Stimulated activated naive CD8-positive, alpha-beta T cell treated with anti-CD3 and anti-CD28 coated beads, Interleukin-15, Interleukin-2, amounts not matched to agents 100 ng/mL and 50 ng/mL, for 24 hours (primary cell): ENCODE data around the gene CPNE1.

Experiments
- H3K27ac Mint-ChIP-seq: one replicate; pipeline ENCODE4 v1.8.0; 2021; ENCODE audit warnings: mild to moderate bottlenecking, mixed read lengths
- H3K27me3 Mint-ChIP-seq: one replicate; pipeline ENCODE4 v1.8.0; 2021; ENCODE audit warnings: mixed read lengths
- H3K36me3 Mint-ChIP-seq: one replicate; pipeline ENCODE4 v1.8.0; 2021; ENCODE audit warnings: low read depth, mixed read lengths
- H3K4me1 Mint-ChIP-seq: one replicate; pipeline ENCODE4 v1.8.0; 2021; ENCODE audit warnings: low read depth, mixed read lengths
- H3K4me3 Mint-ChIP-seq: one replicate; pipeline ENCODE4 v1.8.0; 2021; ENCODE audit warnings: mild to moderate bottlenecking, mixed read lengths
- H3K9me3 Mint-ChIP-seq: one replicate; pipeline ENCODE4 v1.8.0; 2021; ENCODE audit warnings: mixed read lengths

CPNE1 gene

DNA sequence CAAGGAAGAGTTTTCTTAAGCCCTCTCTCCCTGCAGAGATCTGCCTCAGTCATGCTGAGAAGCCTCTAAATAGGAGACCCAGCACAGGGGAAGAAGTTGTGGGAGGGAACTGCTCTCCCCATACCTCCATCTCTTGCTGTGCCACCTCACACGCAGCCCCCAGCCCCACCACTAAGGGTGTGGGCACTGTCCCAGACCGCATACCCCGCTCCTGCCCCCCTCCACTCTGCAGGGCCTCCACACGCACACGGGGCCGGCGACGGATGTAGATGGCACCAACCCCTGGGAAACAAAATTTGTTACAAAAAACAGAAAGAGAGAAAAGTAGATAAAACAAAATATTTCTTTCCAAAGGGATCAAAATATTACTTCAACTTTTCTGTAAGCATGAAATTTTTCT lies 10.2 kb upstream of the CPNE1 start:
- H3K36me3 Mint-ChIP-seq: peaks cover 50% of the 10 kb centered on the region
- H3K4me3 Mint-ChIP-seq: no peak overlapping the region

DNA sequence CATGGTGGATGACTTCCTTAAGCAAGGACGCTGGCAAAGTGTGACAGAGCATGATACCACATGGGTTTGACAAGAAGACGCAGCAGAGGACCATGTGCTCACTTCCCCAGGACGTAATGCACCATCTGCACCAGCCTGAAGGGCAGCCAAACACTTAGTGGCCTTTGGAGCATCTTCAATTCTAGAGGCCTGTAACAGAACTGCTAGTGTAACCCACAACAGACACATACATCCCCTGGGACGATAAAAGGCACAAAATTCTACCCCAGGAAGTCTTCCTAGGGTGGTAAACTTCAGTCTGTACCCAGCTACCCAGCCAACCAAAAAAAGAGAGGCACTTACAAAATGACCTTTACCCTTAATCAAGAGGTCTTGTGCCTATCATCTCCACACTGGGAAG lies 9.2 kb upstream of the CPNE1 start:
- no peak overlapping the region for H3K27ac Mint-ChIP-seq
- H3K9me3 Mint-ChIP-seq: no peaks in the 10 kb centered on the region
- no peak overlapping the region for H3K4me3 Mint-ChIP-seq
- no peaks in the 10 kb centered on the region for H3K4me1 Mint-ChIP-seq
- H3K36me3 Mint-ChIP-seq: peaks cover 47% of the 10 kb centered on the region
- no peaks in the 10 kb centered on the region for H3K27me3 Mint-ChIP-seq

More for the DNA sequence above, 10.2 kb upstream of the CPNE1 start:
- Mint-ChIP-seq H3K9me3 (no peaks in the 10 kb centered on the region), H3K27me3 (no peaks in the 10 kb centered on the region), H3K4me1 (no peaks in the 10 kb centered on the region), H3K27ac (no peak overlapping the region)

GRCh38 chr20:35669681-35670080 lies 5.0 kb upstream of the CPNE1 start:
- no peak overlapping the region for H3K27ac Mint-ChIP-seq
- H3K36me3 Mint-ChIP-seq: peaks cover 46% of the 10 kb centered on the region

GRCh38 chr20:35669221-35669620 lies 4.5 kb upstream of the CPNE1 start:
- Mint-ChIP-seq H3K36me3 (peaks cover 47% of the 10 kb centered on the region), H3K4me3 (no peak overlapping the region), H3K27me3 (no peaks in the 10 kb centered on the region)

More at GRCh38 chr20:35669681-35670080, 5.0 kb upstream of the CPNE1 start:
- Mint-ChIP-seq H3K27me3 (no peaks in the 10 kb centered on the region), H3K4me1 (peaks cover 5% of the 10 kb centered on the region), H3K9me3 (no peaks in the 10 kb centered on the region), H3K4me3 (no peak overlapping the region)

GRCh38 chr20:35665949-35666288 lies 1.2 kb upstream of the CPNE1 start:
- peaks cover 32% of the 10 kb centered on the region for H3K4me1 Mint-ChIP-seq
- H3K27ac Mint-ChIP-seq: peak overlapping the region; percentile 41
- H3K36me3 Mint-ChIP-seq: peaks cover 52% of the 10 kb centered on the region
- no peaks in the 10 kb centered on the region for H3K27me3 Mint-ChIP-seq
- H3K4me3 Mint-ChIP-seq: no peak overlapping the region
- H3K9me3 Mint-ChIP-seq: no peaks in the 10 kb centered on the region

More at GRCh38 chr20:35669221-35669620, 4.5 kb upstream of the CPNE1 start:
- peaks cover 5% of the 10 kb centered on the region for H3K4me1 Mint-ChIP-seq
- no peak overlapping the region for H3K27ac Mint-ChIP-seq
- no peaks in the 10 kb centered on the region for H3K9me3 Mint-ChIP-seq

- Mint-ChIP-seq H3K4me3 (peak overlapping the region; percentile 98), H3K4me1 (peaks cover 54% of the 10 kb centered on the region), H3K9me3 (no peaks in the 10 kb centered on the region), H3K27ac (peak overlapping the region; percentile 96), H3K27me3 (no peaks in the 10 kb centered on the region), H3K36me3 (peaks cover 54% of the 10 kb centered on the region)
Observed at GRCh38 chr20:35663516-35664465, 909 bp downstream of the CPNE1 start.

DNA sequence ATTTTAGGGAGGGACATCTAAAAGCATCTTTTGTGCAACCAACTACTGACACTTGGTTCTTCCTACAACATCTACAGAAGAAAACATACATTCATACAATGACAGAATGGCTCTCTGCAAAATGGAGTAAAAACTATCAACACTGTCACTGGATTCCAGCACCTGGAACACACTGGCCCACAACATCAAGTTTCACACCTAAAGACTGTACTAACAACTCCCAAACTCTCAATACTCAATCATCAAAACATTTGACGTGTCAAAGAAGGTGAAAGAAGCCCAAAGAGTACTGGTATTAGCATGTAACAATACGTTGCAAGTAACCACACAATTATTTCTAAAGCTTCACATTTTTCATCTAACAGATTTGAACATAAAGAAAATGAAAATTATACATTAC lies 2.1 kb downstream of the CPNE1 start:
- peaks cover 48% of the 10 kb centered on the region for H3K36me3 Mint-ChIP-seq
- H3K27me3 Mint-ChIP-seq: no peaks in the 10 kb centered on the region
- H3K4me1 Mint-ChIP-seq: peaks cover 65% of the 10 kb centered on the region
- peak overlapping the region; percentile 96 for H3K27ac Mint-ChIP-seq
- H3K4me3 Mint-ChIP-seq: peak overlapping the region; percentile 98
- H3K9me3 Mint-ChIP-seq: no peaks in the 10 kb centered on the region

DNA sequence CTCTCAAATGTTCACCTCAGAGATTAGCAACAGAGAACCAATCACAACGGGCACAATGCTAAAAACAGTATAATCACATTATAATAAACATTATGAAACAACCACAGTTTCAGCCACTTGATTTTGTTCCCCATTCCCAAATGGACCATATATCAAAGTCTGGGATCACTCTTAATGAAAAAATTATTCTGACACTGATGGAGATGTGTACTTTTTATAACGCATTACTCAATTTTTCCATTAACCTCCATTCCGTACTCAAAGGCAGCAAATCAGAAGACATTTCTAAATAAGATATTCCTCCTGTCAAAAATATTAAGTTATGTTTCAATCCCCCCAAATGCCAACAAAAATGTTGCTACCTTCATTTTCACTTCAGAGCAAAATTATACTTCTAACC lies 2.8 kb downstream of the CPNE1 start:
- peak overlapping the region; percentile 96 for H3K27ac Mint-ChIP-seq
- H3K36me3 Mint-ChIP-seq: peaks cover 54% of the 10 kb centered on the region
- peaks cover 71% of the 10 kb centered on the region for H3K4me1 Mint-ChIP-seq
- H3K4me3 Mint-ChIP-seq: peak overlapping the region; percentile 98
- H3K27me3 Mint-ChIP-seq: no peaks in the 10 kb centered on the region
- H3K9me3 Mint-ChIP-seq: no peaks in the 10 kb centered on the region

DNA sequence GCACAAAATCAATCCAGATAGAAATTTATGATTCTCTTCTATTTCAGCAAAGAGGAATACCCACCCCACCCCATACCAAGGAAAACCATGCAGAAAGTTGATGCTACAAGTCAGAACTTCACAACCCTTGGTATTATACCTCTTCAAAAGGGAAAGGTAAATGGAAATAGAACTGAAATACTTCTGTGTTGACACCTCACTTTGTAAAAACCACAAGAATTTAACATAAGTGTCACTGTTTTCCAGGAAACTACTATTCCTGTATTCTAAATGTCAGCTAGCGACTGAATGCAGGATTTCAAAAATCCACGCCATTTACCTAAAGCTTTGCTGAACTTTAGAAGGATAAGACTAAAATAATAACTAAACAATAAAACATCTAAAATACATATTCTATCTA lies 3.6 kb downstream of the CPNE1 start:
- Mint-ChIP-seq H3K27ac (peak overlapping the region; percentile 96), H3K4me1 (peaks cover 79% of the 10 kb centered on the region), H3K4me3 (peak overlapping the region; percentile 98), H3K9me3 (no peaks in the 10 kb centered on the region), H3K36me3 (peaks cover 59% of the 10 kb centered on the region), H3K27me3 (no peaks in the 10 kb centered on the region)

- no peaks in the 10 kb centered on the region for H3K27me3 Mint-ChIP-seq
- H3K27ac Mint-ChIP-seq: peak overlapping the region; percentile 96
- peaks cover 83% of the 10 kb centered on the region for H3K4me1 Mint-ChIP-seq
- H3K9me3 Mint-ChIP-seq: no peaks in the 10 kb centered on the region
- peak overlapping the region; percentile 98 for H3K4me3 Mint-ChIP-seq
- peaks cover 59% of the 10 kb centered on the region for H3K36me3 Mint-ChIP-seq
Observed at GRCh38 chr20:35660122-35660937, 4.4 kb downstream of the CPNE1 start.

DNA sequence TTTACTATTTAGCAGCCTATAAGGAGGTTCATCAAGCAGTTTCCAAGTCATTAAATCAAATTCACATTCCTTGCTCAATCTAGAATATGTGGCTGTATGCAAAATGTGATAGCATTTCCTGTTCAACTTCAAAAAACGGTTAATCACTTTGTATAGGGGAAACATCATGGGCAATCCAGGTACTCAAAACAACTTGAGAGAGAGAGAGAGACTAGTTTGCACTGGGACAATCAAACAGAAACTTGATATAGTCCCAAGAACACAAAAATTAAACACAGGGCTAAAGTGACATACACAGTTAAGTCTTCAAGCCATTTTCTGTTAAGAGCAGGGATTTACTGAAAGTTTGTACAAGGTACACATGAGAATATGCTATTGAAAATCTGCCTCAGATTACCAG lies 7.4 kb downstream of the CPNE1 start:
- Mint-ChIP-seq H3K27ac (peak overlapping the region; percentile 78), H3K4me1 (peaks cover 66% of the 10 kb centered on the region), H3K27me3 (no peaks in the 10 kb centered on the region), H3K4me3 (peak overlapping the region; percentile 35), H3K9me3 (no peaks in the 10 kb centered on the region), H3K36me3 (peaks cover 40% of the 10 kb centered on the region)

DNA sequence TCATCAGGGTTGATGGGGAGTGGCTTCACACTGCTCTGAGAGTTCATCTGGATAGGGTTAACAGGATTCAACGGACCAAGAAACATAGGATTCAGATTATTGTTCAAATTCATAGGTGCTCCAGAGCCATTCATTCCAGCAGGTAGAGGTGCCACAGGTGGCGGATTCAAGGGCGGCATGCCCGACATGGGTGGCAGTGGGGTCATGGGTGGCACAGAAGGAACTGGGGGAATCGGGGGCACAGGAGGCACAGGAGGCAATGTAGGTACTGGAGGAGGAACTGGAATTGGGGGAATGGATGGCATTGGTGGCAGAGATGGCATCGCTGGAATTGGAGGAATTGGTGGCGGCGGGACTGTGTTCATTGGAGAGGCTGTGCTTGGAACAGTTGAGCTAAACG lies 10.3 kb downstream of the CPNE1 start:
- Mint-ChIP-seq H3K9me3 (no peaks in the 10 kb centered on the region), H3K27ac (no peak overlapping the region), H3K36me3 (peaks cover 42% of the 10 kb centered on the region), H3K27me3 (no peaks in the 10 kb centered on the region), H3K4me3 (no peak overlapping the region), H3K4me1 (peaks cover 61% of the 10 kb centered on the region)

DNA sequence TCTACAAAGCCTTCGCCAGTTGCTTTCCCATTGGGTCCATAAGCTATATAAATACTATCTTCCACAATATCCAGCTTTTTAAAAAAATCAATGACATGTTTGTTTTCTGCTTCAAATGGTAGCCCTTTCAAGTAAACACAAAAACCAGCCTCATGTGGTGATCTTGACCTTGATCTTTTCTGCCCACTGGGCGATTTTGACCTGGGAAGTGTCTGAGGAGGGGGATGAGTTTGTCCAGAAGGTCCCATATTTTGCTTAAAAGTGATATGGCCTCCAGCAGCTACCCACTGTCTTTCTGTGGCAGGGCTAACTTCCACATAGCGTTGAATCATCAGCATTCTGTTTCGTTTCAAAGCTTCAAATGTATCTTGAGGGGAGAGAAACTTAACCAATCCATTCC lies 10.8 kb downstream of the CPNE1 start:
- Mint-ChIP-seq H3K27me3 (no peaks in the 10 kb centered on the region), H3K9me3 (no peaks in the 10 kb centered on the region), H3K4me3 (no peak overlapping the region), H3K4me1 (peaks cover 61% of the 10 kb centered on the region), H3K27ac (no peak overlapping the region), H3K36me3 (peaks cover 42% of the 10 kb centered on the region)

GRCh38 chr20:35653430-35653734 lies 11.3 kb downstream of the CPNE1 start:
- Mint-ChIP-seq H3K27ac (no peak overlapping the region), H3K4me3 (no peak overlapping the region), H3K9me3 (no peaks in the 10 kb centered on the region), H3K27me3 (no peaks in the 10 kb centered on the region), H3K36me3 (peaks cover 45% of the 10 kb centered on the region), H3K4me1 (peaks cover 61% of the 10 kb centered on the region)
